NCI-H146 treated with DMSO at 0.1 percent for 48 hours (cell line): ENCODE measurements around the gene IP6K1.
"Not testable (repeated sequence)": the region's sequence is repeated elsewhere in the genome, so short reads cannot be mapped to it uniquely, and the experiment has no call there.

ENCODE experiments used
- DNase-seq: peaks from one replicate; lab custom pipeline; 2025; ENCODE audit not compliant: unreplicated experiment; lab: John Stamatoyannopoulos, UW

IP6K1 gene

GRCh38 chr3:49713336-49714105 is 72.8 kb downstream of the IP6K1 start:
- DNase-seq: no peak

DNA sequence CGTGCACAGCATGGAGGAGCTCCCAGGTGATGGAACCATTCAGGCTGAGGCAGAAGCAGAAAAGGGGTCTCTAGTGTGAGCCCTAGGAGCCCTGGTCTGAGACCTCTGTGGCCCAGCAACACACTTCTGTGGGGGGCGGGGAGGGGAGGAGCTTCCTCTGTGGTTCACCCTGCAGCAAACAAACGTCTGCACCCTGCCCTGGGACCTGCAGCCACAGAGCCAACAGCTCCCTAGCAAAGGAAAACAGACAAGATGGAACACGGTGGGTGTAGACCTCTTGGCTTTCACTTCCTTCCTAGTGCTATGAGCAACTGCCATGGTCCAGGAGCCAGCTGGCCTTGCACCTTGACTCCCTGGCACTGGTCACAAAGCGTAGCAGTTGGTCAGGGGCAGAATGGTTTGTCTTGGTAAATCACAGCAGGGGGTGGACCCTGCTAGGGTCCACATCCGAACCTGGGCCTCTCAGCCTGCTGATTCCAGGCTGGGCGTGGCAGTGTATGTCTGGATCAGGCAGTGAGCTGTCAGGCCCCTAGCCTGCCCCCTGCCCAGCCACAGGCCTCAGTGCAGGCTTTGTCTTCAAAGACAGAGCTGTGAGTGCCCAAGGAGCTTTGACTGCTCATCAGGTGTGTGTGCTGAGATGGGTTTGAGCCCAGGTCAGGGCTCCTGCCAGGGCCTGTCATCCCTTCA is 73.6 kb downstream of the IP6K1 start:
- DNase-seq: no peak

DNA sequence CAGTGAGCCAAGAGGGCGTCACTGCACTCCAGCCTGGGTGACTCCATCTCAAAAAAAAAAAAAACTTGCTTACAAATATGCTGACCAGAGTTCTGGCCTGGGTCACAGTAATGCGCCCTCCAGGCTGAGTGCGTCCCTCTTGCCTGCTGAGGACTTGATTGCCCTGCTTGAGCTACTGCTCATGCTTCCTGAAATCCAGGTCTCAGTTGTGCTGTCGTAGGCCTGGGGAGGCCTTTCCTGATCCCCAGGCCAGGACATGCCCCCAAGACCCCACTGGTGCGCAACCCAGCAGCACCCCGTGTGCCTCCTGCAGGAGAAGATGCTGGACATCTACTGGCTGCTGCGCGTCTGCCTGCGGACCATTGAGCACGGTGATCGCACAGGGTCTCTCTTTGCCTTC is 74.2 kb downstream of the IP6K1 start:
- no peak for DNase-seq

- no peak for DNase-seq
Measured at GRCh38 chr3:49711489-49711888, 74.9 kb downstream of the IP6K1 start.

GRCh38 chr3:49709852-49710251 is 76.5 kb downstream of the IP6K1 start:
- DNase-seq: no peak

GRCh38 chr3:49707113-49707480 is 79.2 kb downstream of the IP6K1 start:
- no peak for DNase-seq

GRCh38 chr3:49706456-49707112 is 79.8 kb downstream of the IP6K1 start:
- no peak for DNase-seq

GRCh38 chr3:49705390-49705960 is 80.9 kb downstream of the IP6K1 start:
- DNase-seq: no peak

GRCh38 chr3:49704629-49705028 is 81.7 kb downstream of the IP6K1 start:
- no peak for DNase-seq

- DNase-seq: no peak
Measured at GRCh38 chr3:49703956-49704355, 82.4 kb downstream of the IP6K1 start.

DNA sequence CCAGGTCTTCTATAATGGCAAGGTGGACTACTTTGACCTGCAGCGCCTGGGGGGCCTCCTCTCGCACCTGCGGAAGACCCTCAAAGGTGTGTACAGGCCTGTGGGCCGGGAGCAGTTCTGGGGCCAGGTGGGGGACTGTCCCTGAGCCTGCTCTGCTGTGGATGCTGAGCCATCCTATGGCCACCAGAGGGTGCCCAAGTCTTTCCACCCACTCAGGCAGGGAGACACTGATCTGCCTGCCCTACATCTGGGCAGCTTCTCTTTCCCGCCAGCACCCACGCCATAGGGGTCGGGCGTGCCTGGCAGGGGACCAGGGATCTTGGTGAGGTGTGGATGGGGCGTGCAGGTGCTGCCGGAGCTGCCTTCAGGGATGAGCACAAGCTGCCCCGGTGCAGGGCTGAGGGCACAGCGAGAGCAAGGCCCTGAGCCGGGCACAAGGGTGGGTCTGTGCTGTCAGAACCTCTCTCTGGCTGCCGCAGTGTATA is 82.9 kb downstream of the IP6K1 start:
- DNase-seq: peak; percentile 6

GRCh38 chr3:49702672-49703071 is 83.7 kb downstream of the IP6K1 start:
- no peak for DNase-seq

GRCh38 chr3:49701388-49702077 is 84.8 kb downstream of the IP6K1 start:
- no peak for DNase-seq

GRCh38 chr3:49700453-49701128 is 85.8 kb downstream of the IP6K1 start:
- DNase-seq: no peak

DNA sequence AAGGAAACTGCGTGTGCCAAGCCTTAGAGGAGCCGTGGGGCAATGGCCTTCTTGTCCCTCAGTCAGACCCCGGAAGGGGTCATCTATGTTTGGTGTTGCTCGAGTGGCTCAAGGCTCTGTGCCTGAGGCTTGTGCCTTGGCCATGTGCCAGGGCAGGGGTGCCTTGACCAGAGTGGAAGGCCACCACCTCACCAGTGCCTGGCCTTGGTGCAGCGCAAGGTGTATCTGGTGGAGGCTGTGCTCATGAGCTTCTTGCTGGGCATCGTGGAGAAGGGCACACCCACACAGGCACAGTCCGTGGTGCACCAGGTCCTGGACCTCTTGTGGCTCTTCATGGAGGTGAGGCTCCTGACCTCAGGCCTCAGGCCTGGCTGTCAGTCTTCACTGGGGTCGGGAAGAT is 86.3 kb downstream of the IP6K1 start:
- DNase-seq: no peak

- DNase-seq: no peak
Measured at GRCh38 chr3:49699281-49699979, 86.9 kb downstream of the IP6K1 start.

- not testable (repeated sequence) for DNase-seq
Measured at GRCh38 chr3:49695350-49696015, 90.9 kb downstream of the IP6K1 start.

- not testable (repeated sequence) for DNase-seq
Measured at GRCh38 chr3:49694409-49695070, 91.8 kb downstream of the IP6K1 start.

DNA sequence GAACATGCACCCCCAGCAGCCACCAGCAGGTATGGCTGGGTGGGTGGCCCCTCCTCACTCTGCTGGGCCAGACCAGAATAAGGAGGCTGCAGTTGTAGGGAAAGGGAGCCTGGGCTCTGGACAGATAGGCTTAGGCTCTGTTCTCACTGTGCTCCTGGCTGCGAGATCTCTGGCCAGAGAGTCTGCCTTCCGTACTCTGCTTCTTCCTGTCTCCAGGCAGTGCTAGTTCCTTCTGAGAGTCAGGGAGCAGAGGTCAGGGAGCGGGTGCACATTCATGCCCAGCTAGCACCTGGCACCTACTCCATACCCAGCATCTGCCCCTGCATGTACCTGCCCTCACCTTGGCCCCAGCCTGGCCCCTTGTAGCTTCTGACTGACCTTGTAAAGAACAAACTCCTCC is 94.9 kb downstream of the IP6K1 start:
- DNase-seq: not testable (repeated sequence)
